Smooth muscle cell (in vitro differentiated cells): Measurements from ENCODE around the gene MRPL12. TPM values are rescaled to one million over a fixed set of nuclear protein-coding genes. Genes with fewer than 3 reads are reported as not detected.

Source experiments
- DNase-seq: peaks from one replicate; lab custom pipeline; 2025; ENCODE audit not compliant: unreplicated experiment; lab: John Stamatoyannopoulos, UW
- H2AFZ ChIP-seq: fragments of 200-600 bp; sonication (generic); 2 replicates; pipeline ENCODE4 v1.6.0; 2016; ENCODE audit warnings: antibody characterized with exemption, low read depth, mild to moderate bottlenecking
- H3F3A ChIP-seq: fragments of 200-600 bp; sonication (generic); 2 replicates; pipeline ENCODE4 v1.6.0; 2017; ENCODE audit warnings: antibody characterized with exemption, low read depth
- H3K27ac ChIP-seq: fragments of 200-600 bp; sonication (generic); 2 replicates; pipeline ENCODE4 v1.5.1; 2016; ENCODE audit warnings: low read depth, mild to moderate bottlenecking
- H3K27me3 ChIP-seq: fragments of 200-600 bp; sonication (generic); 2 replicates; pipeline ENCODE4 v1.6.1; 2016; ENCODE audit warnings: low read depth, mild to moderate bottlenecking
- H3K36me3 ChIP-seq: fragments of 200-600 bp; sonication (generic); 2 replicates; pipeline ENCODE4 v1.5.1; 2016; ENCODE audit warnings: low read depth
- H3K4me1 ChIP-seq: fragments of 200-600 bp; sonication (generic); 2 replicates; pipeline ENCODE4 v1.5.1; 2016; ENCODE audit warnings: low read depth
- H3K4me2 ChIP-seq: fragments of 200-600 bp; sonication (generic); 2 replicates; pipeline ENCODE4 v1.6.0; 2016; ENCODE audit warnings: mild to moderate bottlenecking
- H3K4me3 ChIP-seq: fragments of 200-600 bp; sonication (generic); 2 replicates; pipeline ENCODE4 v1.5.1; 2016; ENCODE audit warnings: mild to moderate bottlenecking
- H3K79me2 ChIP-seq: fragments of 200-600 bp; sonication (generic); 2 replicates; pipeline ENCODE4 v1.6.0; 2016; ENCODE audit warnings: low read depth, mild to moderate bottlenecking
- H3K9ac ChIP-seq: fragments of 200-600 bp; sonication (generic); 2 replicates; pipeline ENCODE4 v1.6.0; 2016; ENCODE audit warnings: low read depth
- H3K9me3 ChIP-seq: fragments of 200-600 bp; sonication (generic); replicated peaks from 2 replicates; pipeline ENCODE4 v1.5.1; 2016; ENCODE audit warnings: low read depth
- H4K20me1 ChIP-seq: fragments of 200-600 bp; sonication (generic); 2 replicates; pipeline ENCODE4 v1.6.0; 2016; ENCODE audit warnings: low read depth
- WGBS: methylation state at CpG from one replicate; pipeline ENCODE4 v1.1.7; 2016; ENCODE audit warnings: low lambda C conversion rate; 5-methylcytosine and 5-hydroxymethylcytosine counted together
- polyA plus RNA-seq: library from polyadenylated mRNA; unstranded; fragments of >200 nt; fragmentation: Nextera tagmentation; extraction: Ambion mirVana; gene quantifications from 2 replicates; pipeline ENCODE4 v1.2.1, GENCODE V29; 2016
- total RNA-seq: library from RNA; depleted of rRNA; stranded (reverse); fragments of >200 nt; gene quantifications from 2 replicates; pipeline ENCODE4 v1.2.3, GENCODE V29; 2014
- TF ChIP-seq, protein P1 (sequence below): fragments of 200-600 bp; sonication (generic); IDR thresholded peaks from 2 replicates; pipeline ENCODE4 v1.5.1; 2017; ENCODE audit warnings: borderline replicate concordance, mild to moderate bottlenecking, antibody characterized with exemption; ENCODE audit not compliant: insufficient read depth, poor library complexity, severe bottlenecking

The MRPL12 gene
- total and polyA plus RNA-seq, 2 experiments from 2014 or later: 22.2 to 83.6 TPM

DNA sequence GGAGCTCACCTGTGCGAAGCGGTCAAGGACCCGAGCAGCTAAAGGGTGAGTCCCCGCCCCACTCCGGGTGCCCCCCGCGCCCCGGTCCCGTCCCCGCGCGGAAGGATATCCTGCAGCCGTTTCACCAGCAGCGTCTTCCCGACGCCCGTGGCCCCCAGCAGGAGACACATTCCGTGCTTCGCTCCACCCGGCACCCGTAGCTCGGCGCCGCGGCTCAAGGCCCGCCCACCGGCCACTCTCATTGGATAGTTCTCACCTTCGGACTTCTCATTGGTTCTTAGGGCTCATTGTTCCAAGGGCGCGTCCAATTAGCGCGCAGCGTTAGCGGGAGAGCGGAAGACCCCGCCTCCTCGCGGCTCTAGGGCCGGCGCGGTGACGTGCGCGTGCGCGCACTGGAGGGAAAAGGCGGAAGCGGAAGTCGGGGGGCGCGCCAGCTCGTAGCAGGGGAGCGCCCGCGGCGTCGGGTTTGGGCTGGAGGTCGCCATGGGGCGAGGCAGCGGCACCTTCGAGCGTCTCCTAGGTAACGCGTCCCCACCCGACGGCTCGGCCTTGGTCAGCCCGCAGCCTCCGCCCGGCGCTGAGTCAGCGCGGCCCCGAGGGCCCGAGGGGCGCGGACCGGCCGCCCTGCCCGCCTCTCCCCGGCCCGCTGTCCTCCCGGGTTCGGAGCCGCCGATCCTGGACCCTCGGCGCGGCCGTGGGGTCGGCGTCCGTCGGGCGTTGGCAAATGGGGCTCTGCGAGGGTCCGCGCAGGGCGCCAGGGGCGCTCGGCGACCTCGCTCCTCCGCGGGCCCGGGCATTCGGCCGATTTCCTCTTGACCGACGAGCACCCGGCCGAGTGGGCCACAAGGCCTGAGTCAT lies 19.4 kb upstream of the MRPL12 start, which contains the start of the genes ARL16 and HGS:
TSS of gene ARL16 (minus strand) at position 214 of the 858 bp plus-strand sequence. CDS start at position 170, 44 bp downstream.
TSS of gene HGS (plus strand) at position 428 of the 858 bp plus-strand sequence. CDS start at position 484, 56 bp downstream.
- peak; percentile 91 for DNase-seq
- Histone ChIP-seq H3K9me3 (no peaks in the 10 kb centered on the region), H3K79me2 (peaks cover 82% of the 10 kb centered on the region), H4K20me1 (peaks cover 48% of the 10 kb centered on the region), H2AFZ (peak within 1 kb of the TSS; percentile 91), H3K9ac (peak within 1 kb of the TSS; percentile 99), H3K4me1 (peaks cover 18% of the 10 kb centered on the region), H3K4me3 (peak within 1 kb of the TSS; percentile 98), H3K27me3 (no peaks in the 10 kb centered on the region), H3F3A (no peaks in the 10 kb centered on the region), H3K4me2 (peak within 1 kb of the TSS; percentile 97), H3K27ac (peak within 1 kb of the TSS; percentile 98), H3K36me3 (no peaks in the 10 kb centered on the region)
- under 1% methylated on average over 90 of the region's 112 CpGs for WGBS
- TF ChIP-seq, protein P1, sequence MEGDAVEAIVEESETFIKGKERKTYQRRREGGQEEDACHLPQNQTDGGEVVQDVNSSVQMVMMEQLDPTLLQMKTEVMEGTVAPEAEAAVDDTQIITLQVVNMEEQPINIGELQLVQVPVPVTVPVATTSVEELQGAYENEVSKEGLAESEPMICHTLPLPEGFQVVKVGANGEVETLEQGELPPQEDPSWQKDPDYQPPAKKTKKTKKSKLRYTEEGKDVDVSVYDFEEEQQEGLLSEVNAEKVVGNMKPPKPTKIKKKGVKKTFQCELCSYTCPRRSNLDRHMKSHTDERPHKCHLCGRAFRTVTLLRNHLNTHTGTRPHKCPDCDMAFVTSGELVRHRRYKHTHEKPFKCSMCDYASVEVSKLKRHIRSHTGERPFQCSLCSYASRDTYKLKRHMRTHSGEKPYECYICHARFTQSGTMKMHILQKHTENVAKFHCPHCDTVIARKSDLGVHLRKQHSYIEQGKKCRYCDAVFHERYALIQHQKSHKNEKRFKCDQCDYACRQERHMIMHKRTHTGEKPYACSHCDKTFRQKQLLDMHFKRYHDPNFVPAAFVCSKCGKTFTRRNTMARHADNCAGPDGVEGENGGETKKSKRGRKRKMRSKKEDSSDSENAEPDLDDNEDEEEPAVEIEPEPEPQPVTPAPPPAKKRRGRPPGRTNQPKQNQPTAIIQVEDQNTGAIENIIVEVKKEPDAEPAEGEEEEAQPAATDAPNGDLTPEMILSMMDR: no peak

DNA sequence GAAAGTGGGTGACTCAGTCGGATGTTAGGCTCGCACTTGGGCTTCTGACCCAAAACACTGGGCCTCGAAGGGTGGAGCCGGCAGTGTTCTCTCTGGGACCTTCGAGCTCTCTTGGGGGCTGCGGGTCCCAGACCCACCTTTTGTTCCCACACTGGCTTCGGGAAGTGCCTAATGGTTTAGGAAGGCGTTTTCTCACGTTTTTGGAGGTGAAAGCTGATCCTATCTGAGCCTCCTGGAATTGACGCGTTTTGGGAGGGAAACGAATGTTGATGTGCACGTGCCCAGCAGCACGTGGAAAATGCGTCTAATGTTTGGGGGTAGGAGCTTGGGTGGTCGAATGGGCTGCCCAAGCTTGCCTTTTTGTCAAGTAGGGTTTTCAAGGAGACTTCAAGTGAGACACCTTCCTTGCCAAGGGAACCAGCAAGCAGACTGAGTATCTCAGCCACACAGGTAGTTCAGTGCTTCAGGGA lies 18.7 kb upstream of the MRPL12 start:
- 16% methylated on average over 16 of the region's 16 CpGs for WGBS
- Histone ChIP-seq H4K20me1 (peaks cover 55% of the 10 kb centered on the region), H3K79me2 (peaks cover 88% of the 10 kb centered on the region), H3K9me3 (no peaks in the 10 kb centered on the region), H3K9ac (peak overlapping the region; percentile 99), H3K4me1 (peaks cover 18% of the 10 kb centered on the region), H3K36me3 (no peaks in the 10 kb centered on the region), H3K27ac (peak overlapping the region; percentile 98), H2AFZ (no peak overlapping the region), H3F3A (no peaks in the 10 kb centered on the region), H3K4me2 (peak overlapping the region; percentile 95), H3K27me3 (no peaks in the 10 kb centered on the region), H3K4me3 (peak overlapping the region; percentile 98)
- TF ChIP-seq, protein P1: no peak
- DNase-seq: no peak

DNA sequence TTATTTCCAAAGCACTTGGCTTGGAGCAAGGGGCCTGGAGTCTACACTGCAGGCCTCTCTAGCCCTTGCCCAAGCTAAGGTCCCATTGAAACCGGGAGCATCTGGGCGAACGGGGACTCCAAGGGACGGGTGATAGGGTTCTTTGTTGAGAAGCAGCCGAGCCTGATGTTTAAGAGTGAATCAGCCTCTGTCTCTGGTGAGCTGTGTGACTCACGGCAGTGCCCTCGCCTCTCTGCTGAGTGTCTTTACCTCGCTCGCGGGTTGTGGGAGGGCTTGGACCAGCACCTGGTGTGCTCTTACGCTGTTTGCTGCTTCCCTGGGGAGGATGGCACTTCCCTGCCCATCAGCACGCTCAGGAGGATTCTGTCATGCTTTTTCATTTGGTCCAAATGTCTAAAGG lies 18.1 kb upstream of the MRPL12 start:
- Histone ChIP-seq H3K36me3 (no peaks in the 10 kb centered on the region), H3K9me3 (no peaks in the 10 kb centered on the region), H3K9ac (peak overlapping the region; percentile 99), H3K79me2 (peaks cover 88% of the 10 kb centered on the region), H3K4me1 (peaks cover 18% of the 10 kb centered on the region), H3K4me2 (peak overlapping the region; percentile 95), H3K27ac (peak overlapping the region; percentile 98), H4K20me1 (peaks cover 61% of the 10 kb centered on the region), H2AFZ (no peak overlapping the region), H3K4me3 (peak overlapping the region; percentile 98), H3F3A (no peaks in the 10 kb centered on the region), H3K27me3 (no peaks in the 10 kb centered on the region)
- no peak for DNase-seq
- WGBS: 47% methylated on average over 12 of the region's 12 CpGs
- TF ChIP-seq, protein P1: no peak
